Activated CD8-positive, alpha-beta T cell treated with anti-CD3 and anti-CD28 coated beads for 36 hours (primary cell): ENCODE results near the gene MS4A4E. TPM values are rescaled to one million over a fixed set of nuclear protein-coding genes. Genes with fewer than 3 reads are reported as not detected.
"Not testable (repeated sequence)": the region's sequence is repeated elsewhere in the genome, so short reads cannot be mapped to it uniquely, and the experiment has no call there.

ENCODE experiments used
- ATAC-seq: fragments of 200-7000 bp; cut with Tn5 transposase; one replicate; pipeline ENCODE4 v1.10.0; 2021; ENCODE audit warnings: mild to moderate bottlenecking, moderate library complexity
- CTCF ChIA-PET: fragments of 350-600 bp; sonication (Branson Sonifier 250); formaldehyde crosslinking; loops from one replicate; lab custom pipeline; 2021; ENCODE audit warnings: antibody characterized with exemption; lab: Charles Lee
- POLR2A ChIA-PET: fragments of 350-600 bp; sonication (Branson Sonifier 250); formaldehyde crosslinking; loops from one replicate; lab custom pipeline; 2021; ENCODE audit warnings: antibody characterized with exemption; lab: Charles Lee
- DNase-seq: peaks from one replicate; pipeline ENCODE4 v3.0.0-alpha.2; 2020
- H3K27ac Mint-ChIP-seq: one replicate; pipeline ENCODE4 v1.8.0; 2021; ENCODE audit warnings: mild to moderate bottlenecking, mixed read lengths
- H3K27me3 Mint-ChIP-seq: one replicate; pipeline ENCODE4 v1.8.0; 2021; ENCODE audit warnings: mixed read lengths
- H3K36me3 Mint-ChIP-seq: one replicate; pipeline ENCODE4 v1.8.0; 2021; ENCODE audit warnings: low read depth, mixed read lengths
- H3K4me1 Mint-ChIP-seq: one replicate; pipeline ENCODE4 v1.8.0; 2021; ENCODE audit warnings: low read depth, mixed read lengths
- H3K4me3 Mint-ChIP-seq: one replicate; pipeline ENCODE4 v1.8.0; 2021; ENCODE audit warnings: mild to moderate bottlenecking, moderate library complexity, mixed read lengths
- H3K9me3 Mint-ChIP-seq: one replicate; pipeline ENCODE4 v1.8.0; 2021; ENCODE audit warnings: mixed read lengths
- intact Hi-C: fragments of 100-400 bp; cut with micrococcal nuclease; formaldehyde crosslinking; loops from one replicate; pipeline ENCODE4 v1.10.0; 2022
- total RNA-seq, 2 experiments: library from RNA; stranded (reverse); gene quantifications; one replicate each; pipeline ENCODE4 v1.2.3, GENCODE V29; 2021
- TF ChIP-seq, protein P1 (sequence below): fragments of 200-600 bp; IDR thresholded peaks from one replicate; pipeline ENCODE4 v1.8.0; 2022; ENCODE audit warnings: antibody characterized with exemption, mild to moderate bottlenecking

MS4A4E gene
- not detected for total RNA-seq

DNA sequence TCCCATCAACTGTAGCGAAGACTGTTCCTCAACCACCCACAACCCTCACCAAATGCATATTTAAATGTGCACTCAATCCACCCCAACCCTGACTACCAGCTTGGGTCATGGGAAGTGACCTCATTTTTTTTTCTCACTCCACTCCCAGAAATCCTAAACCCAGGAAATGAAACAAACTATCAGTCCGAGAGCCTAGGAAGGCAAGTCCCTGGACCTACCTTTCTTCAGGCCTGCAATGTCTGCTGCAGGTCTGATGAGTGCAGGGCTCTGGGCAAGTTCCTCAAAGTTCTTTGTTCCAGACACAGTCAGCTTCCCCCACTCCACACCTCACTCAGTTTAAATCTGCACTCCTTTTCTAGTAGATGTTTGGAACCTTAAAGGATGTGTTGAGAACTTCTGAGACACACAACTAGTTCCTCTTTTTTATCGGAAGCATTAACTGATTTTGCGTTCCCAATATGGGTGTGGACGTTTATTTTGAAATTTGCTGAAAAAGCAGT, at the start of gene MS4A4E:
Gene MS4A4E, minus strand, starts transcription at position 398 of the 500 bp plus-strand sequence. CDS start 13,082 bp downstream, outside the sequence.
- H3K4me1 Mint-ChIP-seq = no peaks in the 10 kb centered on the region
- ATAC-seq (no peak), DNase-seq (no peak)
- H3K36me3 Mint-ChIP-seq = no peaks in the 10 kb centered on the region
- H3K4me3 Mint-ChIP-seq = no peak within 1 kb of the TSS
- CTCF ChIA-PET = interaction anchor here (1.1 kb wide), 1 partner anchor 23 kb away, joined by 3 read pairs; no protein-coding TSS in a partner anchor
- H3K27me3 Mint-ChIP-seq = peaks cover 16% of the 10 kb centered on the region
- POLR2A ChIA-PET = no interaction called here
- no peak within 1 kb of the TSS for H3K27ac Mint-ChIP-seq
- intact Hi-C loops = no loop called here
- TF ChIP-seq, protein P1, sequence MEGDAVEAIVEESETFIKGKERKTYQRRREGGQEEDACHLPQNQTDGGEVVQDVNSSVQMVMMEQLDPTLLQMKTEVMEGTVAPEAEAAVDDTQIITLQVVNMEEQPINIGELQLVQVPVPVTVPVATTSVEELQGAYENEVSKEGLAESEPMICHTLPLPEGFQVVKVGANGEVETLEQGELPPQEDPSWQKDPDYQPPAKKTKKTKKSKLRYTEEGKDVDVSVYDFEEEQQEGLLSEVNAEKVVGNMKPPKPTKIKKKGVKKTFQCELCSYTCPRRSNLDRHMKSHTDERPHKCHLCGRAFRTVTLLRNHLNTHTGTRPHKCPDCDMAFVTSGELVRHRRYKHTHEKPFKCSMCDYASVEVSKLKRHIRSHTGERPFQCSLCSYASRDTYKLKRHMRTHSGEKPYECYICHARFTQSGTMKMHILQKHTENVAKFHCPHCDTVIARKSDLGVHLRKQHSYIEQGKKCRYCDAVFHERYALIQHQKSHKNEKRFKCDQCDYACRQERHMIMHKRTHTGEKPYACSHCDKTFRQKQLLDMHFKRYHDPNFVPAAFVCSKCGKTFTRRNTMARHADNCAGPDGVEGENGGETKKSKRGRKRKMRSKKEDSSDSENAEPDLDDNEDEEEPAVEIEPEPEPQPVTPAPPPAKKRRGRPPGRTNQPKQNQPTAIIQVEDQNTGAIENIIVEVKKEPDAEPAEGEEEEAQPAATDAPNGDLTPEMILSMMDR = no peak
- H3K9me3 Mint-ChIP-seq = no peaks in the 10 kb centered on the region

DNA sequence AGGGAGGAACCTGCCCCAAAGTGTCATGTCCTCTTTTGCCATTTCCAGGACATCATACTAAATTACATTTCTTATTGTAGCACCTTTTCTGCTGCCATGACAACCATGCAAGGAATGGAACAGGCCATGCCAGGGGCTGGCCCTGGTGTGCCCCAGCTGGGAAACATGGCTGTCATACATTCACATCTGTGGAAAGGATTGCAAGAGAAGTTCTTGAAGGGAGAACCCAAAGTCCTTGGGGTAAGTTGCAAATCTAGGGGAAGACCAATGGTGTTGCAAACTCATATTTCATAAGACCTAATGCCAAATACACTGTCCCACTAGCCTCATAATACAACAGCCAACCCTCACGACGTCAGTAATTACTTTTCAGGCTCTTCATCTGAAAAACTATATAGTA, 49.2 kb upstream of the MS4A4E start:
- TF ChIP-seq, protein P1 = no peak
- CTCF ChIA-PET = no interaction called here
- Mint-ChIP-seq H3K36me3 (no peaks in the 10 kb centered on the region), H3K9me3 (no peaks in the 10 kb centered on the region), H3K4me1 (no peaks in the 10 kb centered on the region), H3K27ac (no peak overlapping the region), H3K27me3 (peaks cover 19% of the 10 kb centered on the region), H3K4me3 (no peak overlapping the region)
- POLR2A ChIA-PET = no interaction called here
- ATAC-seq (no peak), DNase-seq (no peak)
- intact Hi-C loops = no loop called here

DNA sequence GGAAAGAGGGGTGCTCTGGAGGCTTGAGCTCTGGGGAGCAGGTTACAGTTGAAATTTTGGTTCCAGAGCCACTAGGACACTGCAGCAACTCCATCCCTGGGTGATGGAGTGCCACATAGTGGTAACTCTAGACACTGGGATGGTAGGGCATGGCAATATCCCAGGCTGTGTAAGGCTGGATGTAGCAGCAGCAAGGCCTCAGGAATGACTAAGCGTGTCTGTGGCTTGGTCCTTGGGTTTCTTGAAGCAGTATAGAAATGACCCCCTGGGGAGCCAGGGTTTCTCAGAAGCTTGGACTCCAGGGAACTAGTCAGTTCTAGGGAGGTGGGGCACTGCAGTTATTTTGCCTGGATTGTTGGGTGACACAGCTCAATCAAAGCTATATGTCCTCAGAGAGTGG, 45.6 kb upstream of the MS4A4E start:
- CTCF ChIA-PET = no interaction called here
- no peaks in the 10 kb centered on the region for H3K9me3 Mint-ChIP-seq

DNA sequence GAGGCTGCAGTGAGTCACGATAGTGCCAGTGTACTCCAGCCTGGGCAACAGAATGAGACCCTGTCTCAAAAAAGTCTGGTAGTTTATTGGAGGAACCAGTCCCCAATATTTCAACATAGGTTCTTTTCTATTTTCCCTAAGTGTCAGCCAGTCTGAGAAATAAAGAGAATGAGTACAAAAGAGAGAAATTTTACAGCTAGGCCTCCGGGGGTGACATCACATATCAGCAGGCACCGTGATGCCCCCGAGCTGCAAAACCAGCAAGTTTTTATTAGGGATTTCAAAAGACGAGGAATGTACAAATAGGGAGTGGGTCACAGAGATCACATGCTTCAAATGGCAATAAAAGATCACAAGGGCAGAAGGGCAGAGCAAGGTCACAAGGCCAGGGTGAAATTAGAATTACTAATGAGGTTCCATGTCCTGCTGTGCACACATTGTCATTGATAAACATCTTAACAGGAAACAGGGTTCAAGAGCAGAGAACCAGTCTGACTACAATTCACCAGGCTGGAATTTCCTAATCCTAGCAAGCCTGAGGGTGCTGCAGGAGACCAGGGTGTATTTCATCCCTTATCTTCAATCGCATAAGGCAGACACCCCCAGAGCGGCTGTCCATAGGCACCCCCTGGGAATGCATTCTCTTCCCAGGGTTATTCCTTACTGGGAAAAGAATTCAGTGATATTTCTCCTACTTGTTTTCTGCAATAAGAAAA, 42.6 kb upstream of the MS4A4E start:
- POLR2A ChIA-PET, H3K4me1 Mint-ChIP-seq, H3K36me3 Mint-ChIP-seq, H3K27me3 Mint-ChIP-seq, H3K9me3 Mint-ChIP-seq, DNase-seq, ATAC-seq, CTCF ChIA-PET, H3K27ac Mint-ChIP-seq, intact Hi-C loops, H3K4me3 Mint-ChIP-seq: not testable (repeated sequence)

More for the DNA sequence above, 45.6 kb upstream of the MS4A4E start:
- intact Hi-C loops = no loop called here
- H3K27ac Mint-ChIP-seq = no peak overlapping the region
- TF ChIP-seq, protein P1 = no peak
- DNase-seq = no peak
- POLR2A ChIA-PET = no interaction called here
- no peaks in the 10 kb centered on the region for H3K4me1 Mint-ChIP-seq
- ATAC-seq = no peak
- no peaks in the 10 kb centered on the region for H3K36me3 Mint-ChIP-seq
- peaks cover 11% of the 10 kb centered on the region for H3K27me3 Mint-ChIP-seq
- no peak overlapping the region for H3K4me3 Mint-ChIP-seq

DNA sequence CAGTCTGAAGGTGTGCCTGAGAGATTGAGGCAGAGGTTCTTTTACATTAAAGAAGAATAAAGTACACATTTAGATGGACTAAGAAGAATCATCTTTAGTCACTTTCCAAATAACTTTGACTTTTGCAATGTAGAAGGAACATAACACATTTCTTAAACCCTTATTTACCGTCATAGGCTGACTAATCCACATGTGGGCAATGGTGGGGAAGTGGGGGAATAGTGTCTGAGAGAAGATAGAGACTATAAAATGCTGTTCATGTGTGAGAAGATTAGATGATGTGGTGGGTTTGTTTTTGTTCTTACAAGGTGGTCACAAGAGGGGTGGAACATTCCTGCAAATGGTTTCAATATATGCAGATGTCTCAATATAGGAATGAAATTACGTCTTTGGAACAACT, 39.3 kb upstream of the MS4A4E start:
- DNase-seq (no peak), ATAC-seq (no peak)
- Mint-ChIP-seq H3K9me3 (no peaks in the 10 kb centered on the region), H3K27me3 (peaks cover 11% of the 10 kb centered on the region), H3K36me3 (no peaks in the 10 kb centered on the region), H3K27ac (no peak overlapping the region), H3K4me1 (no peaks in the 10 kb centered on the region), H3K4me3 (no peak overlapping the region)
- TF ChIP-seq, protein P1 = no peak
- ChIA-PET POLR2A (no interaction called here), CTCF (no interaction called here)
- intact Hi-C loops = no loop called here
